A375 (cell line): ENCODE data around the gene TNFRSF8. TPM values are rescaled to one million over a fixed set of nuclear protein-coding genes. Genes with fewer than 3 reads are reported as not detected.

Source experiments
- small RNA-seq: library from RNA; depleted of rRNA; stranded (forward); fragments of <200 nt; gene quantifications from one replicate; pipeline ENCODE3, GENCODE V24; 2014
- total RNA-seq: library from RNA; depleted of rRNA; stranded (reverse); fragments of >200 nt; shearing (Covaris generic); gene quantifications from 2 replicates; pipeline ENCODE4 v1.2.3, GENCODE V29; 2014; rRNA removed

The TNFRSF8 gene
- 0.83 and 0.85 TPM in 2 replicates for total RNA-seq

GRCh38 chr1:12063141-12064072 lies at the start of gene TNFRSF8:
TSS of gene TNFRSF8 (plus strand) at chr1:12063303. CDS start at chr1:12063599, 296 bp downstream.

DNA sequence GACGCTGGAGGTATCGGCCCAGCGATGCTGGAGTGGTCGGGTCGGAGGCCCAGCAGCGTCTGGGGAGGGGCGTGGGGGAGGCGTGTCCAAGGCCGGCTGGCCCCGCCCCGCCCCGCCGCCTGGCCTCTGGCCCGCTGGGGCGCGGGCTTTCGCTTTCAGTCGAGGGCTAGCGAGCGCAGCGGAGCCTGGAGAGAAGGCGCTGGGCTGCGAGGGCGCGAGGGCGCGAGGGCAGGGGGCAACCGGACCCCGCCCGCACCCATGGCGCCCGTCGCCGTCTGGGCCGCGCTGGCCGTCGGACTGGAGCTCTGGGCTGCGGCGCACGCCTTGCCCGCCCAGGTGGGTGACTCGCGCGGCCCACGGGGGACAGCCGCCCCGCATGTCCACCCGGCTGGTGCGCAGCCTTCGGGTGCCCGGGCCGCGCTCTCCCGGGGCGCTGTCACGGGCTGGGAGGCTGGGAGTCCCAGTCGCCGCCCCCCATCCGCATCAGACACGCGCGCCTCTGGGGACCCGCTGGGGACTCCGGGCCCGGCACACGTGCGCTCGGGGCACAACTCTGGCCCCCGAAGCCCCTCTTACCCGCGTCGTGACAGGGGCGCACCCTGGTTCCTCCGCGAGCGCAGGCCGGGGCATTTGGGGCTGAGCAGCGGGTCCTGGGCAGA lies 103.9 kb downstream of the TNFRSF8 start, which contains the start of gene TNFRSF1B:
Gene TNFRSF1B, plus strand, starts transcription at position 158 of the 659 bp plus-strand sequence. Its CDS starts 101 bp downstream, at position 259.

Small RNAs within 50 kb of the gene (small RNA-seq; reads per million reads assigned to genes)
- gene AL096840.1, result not detected
- not detected for gene MIR4632
- gene MIR6729, result not detected
- gene RF00019, result not detected
- gene RN7SL649P, result not detected
- not detected for gene RNU6-777P
- gene RPL23AP89, result not detected

Other genes starting within 250 kb of the TNFRSF8 start
- not detected in 2 replicates for gene NPPA, start 215.5 kb upstream of the TNFRSF8 start, total RNA-seq
- gene NPPB, start 204.4 kb upstream of the TNFRSF8 start, total RNA-seq, result 0.30 TPM in 1 of 2 replicates, not detected in the other
- gene KIAA2013, start 136.9 kb upstream of the TNFRSF8 start, total RNA-seq, result 45.3 and 51.8 TPM in 2 replicates
- 176 and 183 TPM in 2 replicates for gene PLOD1, start 128.6 kb upstream of the TNFRSF8 start, total RNA-seq
- gene MFN2, start 82.9 kb upstream of the TNFRSF8 start, total RNA-seq, result 55.5 and 58.3 TPM in 2 replicates
- gene MIIP, start 43.8 kb upstream of the TNFRSF8 start, total RNA-seq, result 37.0 and 40.7 TPM in 2 replicates
- gene TNFRSF1B, start 103.7 kb downstream of the TNFRSF8 start, total RNA-seq, result 3.6 and 4.1 TPM in 2 replicates
- 32.8 and 39.6 TPM in 2 replicates for gene VPS13D, start 166.7 kb downstream of the TNFRSF8 start, total RNA-seq